Astrocyte of the spinal cord (primary cell): Measurements from ENCODE around the gene PLA2R1.

ENCODE experiments used
- DNase-seq: peaks from one replicate; pipeline ENCODE4 v3.0.0; 2011; ENCODE audit warnings: low read depth, low spot score
- H3K4me3 ChIP-seq: 2 replicates; pipeline ENCODE4 v1.5.1; 2011; ENCODE audit warnings: low read depth, mild to moderate bottlenecking, low read length, moderate library complexity
- in situ Hi-C: cut with HindIII; loops from 2 replicates; pipeline ENCODE4 v1.10.0; 2017; ENCODE audit warnings: low sequenced_read_pairs
- TF ChIP-seq, protein P1 (sequence below): IDR thresholded peaks from 2 replicates; pipeline ENCODE4 v1.5.1; 2012; ENCODE audit warnings: low read depth, mild to moderate bottlenecking, low read length, inconsistent platforms

The PLA2R1 gene

DNA sequence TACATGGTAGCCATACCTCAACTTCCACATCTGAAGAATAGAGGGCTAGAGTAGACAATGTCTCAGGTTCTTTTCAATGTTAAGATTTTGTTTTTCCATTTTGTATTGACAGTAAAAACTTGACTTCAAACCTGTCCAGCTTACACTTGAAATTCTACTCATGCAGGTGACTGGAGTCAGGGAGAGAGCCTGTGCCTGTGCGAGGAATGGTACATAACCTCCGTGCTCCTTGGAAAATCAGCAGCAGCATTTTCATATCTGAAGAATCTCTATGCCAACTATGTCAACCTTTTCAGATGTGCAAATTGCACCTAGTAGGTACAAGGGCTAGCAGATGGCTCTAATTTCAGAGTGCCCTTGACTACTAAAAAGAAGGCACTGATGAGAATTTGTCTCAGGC, 2.1 kb downstream of the PLA2R1 start:
- no peak overlapping the region for H3K4me3 ChIP-seq
- in situ Hi-C loops: no loop called here
- no peak for DNase-seq
- TF ChIP-seq, protein P1, sequence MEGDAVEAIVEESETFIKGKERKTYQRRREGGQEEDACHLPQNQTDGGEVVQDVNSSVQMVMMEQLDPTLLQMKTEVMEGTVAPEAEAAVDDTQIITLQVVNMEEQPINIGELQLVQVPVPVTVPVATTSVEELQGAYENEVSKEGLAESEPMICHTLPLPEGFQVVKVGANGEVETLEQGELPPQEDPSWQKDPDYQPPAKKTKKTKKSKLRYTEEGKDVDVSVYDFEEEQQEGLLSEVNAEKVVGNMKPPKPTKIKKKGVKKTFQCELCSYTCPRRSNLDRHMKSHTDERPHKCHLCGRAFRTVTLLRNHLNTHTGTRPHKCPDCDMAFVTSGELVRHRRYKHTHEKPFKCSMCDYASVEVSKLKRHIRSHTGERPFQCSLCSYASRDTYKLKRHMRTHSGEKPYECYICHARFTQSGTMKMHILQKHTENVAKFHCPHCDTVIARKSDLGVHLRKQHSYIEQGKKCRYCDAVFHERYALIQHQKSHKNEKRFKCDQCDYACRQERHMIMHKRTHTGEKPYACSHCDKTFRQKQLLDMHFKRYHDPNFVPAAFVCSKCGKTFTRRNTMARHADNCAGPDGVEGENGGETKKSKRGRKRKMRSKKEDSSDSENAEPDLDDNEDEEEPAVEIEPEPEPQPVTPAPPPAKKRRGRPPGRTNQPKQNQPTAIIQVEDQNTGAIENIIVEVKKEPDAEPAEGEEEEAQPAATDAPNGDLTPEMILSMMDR: no peak

DNA sequence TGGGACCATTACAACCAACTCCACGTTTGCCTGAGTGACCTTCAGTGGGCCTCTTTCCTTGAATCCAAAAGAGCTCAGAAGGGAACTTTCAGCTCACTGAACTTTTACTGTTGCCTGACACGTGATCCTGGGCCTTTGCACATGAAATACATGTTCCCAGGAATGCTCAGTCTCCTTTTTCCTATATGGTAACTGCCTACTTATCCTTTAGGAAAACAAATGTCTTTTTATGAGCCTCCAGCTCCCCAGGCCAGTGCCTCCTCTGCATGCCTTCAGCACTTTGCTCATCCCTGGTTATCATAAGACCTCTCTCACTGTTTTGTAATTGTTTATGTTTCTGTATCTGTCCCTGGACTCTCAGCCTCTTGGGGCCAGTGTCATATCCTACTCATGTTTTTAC, 5.1 kb downstream of the PLA2R1 start:
- TF ChIP-seq, protein P1: no peak
- H3K4me3 ChIP-seq: no peak overlapping the region
- in situ Hi-C loops: no loop called here
- no peak for DNase-seq

DNA sequence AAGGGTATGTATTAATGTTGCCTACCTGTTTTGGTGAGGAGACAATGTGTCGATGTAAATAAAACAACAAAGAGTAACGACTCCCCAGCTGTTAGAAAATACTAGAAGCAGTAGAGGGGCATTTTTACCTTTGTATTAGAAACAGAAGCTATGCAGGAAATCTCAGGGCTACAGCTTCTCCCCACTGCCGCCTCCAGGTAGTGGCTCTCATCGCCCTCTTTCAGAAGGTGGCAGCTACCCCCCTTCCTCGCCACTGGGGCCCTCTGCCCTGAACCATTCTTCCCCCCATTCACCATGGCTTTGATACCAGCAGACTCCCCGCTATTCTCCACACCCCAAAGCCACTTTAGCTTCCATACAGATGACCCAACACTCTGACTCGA, 6.7 kb downstream of the PLA2R1 start:
- in situ Hi-C loops: no loop called here
- no peak overlapping the region for H3K4me3 ChIP-seq
- DNase-seq: no peak
- TF ChIP-seq, protein P1: no peak

DNA sequence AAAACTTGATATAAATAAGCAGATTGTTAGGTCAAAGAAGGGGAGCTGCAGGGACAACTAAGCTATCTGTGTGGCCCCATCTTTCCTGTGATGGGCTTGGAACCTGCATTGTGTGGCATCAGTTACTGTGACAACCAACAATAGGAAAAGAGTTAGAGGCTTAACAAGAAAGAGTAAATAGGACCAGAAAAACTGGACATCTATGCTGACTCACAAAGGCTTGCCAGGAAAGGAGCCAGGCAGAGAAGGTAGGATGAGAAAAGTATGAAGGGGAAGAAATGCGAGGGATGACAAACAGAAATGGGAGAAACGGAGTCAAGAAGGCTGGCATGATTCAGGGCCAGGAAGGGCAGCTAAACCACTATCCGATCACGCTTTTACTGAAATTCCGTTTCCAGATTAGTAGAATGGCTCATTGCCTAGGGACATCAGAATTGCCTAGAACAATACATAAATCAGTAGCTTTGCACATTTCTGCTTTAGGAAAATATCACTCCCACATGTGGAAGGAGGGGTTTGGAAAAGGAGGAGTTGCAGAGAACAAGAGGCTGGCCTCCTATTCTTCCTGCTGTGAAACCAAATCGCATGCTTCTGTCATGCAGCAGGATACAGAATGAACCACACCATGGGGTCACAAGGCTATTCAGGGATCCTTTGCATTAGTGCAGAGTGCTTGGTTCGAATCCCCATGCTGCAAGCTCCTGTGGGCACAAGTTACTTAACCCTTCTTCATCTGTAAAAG, 7.3 kb downstream of the PLA2R1 start:
- H3K4me3 ChIP-seq: no peak overlapping the region
- TF ChIP-seq, protein P1: no peak
- in situ Hi-C loops: no loop called here
- peak; percentile 36 for DNase-seq

DNA sequence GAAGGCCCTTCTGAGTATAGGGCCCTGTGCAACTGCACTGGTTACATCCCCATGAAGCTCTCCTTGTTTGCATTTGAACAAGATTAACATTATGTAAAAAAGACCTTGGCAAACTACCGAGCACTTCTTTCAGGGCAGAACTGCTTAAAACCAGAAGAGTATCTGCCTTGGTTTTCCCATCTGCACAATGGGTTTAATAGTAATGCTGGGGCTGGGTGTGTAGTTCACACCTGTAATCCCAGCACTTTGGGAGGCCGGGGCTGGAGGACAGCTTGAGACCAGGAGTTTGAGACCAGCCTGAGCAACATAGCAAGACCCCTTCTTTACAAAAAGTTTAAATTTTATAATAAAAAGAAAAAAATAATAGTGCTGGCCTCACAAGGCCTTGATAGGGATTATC, 8.5 kb downstream of the PLA2R1 start:
- TF ChIP-seq, protein P1: no peak
- H3K4me3 ChIP-seq: no peak overlapping the region
- in situ Hi-C loops: no loop called here
- no peak for DNase-seq

DNA sequence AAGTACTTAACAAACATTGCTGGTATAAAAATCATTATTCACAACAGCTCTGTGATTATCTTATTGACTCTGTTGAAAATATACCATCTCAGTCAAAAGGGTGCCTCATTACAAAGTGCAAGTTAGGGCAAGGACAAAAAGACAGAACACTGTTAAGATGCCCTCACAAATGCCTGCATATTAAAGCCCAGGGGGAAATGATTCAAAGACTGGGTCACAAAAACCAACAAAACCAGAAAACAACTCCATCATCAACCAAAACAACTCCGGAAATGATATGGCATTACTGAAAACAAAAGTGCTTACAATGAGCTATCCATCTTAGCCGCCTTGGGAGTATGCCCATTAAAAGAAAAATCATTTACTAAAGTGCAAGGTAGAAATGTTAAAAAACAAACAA, 9.9 kb downstream of the PLA2R1 start:
- DNase-seq: no peak
- in situ Hi-C loops: no loop called here
- no peak overlapping the region for H3K4me3 ChIP-seq
- TF ChIP-seq, protein P1: no peak

DNA sequence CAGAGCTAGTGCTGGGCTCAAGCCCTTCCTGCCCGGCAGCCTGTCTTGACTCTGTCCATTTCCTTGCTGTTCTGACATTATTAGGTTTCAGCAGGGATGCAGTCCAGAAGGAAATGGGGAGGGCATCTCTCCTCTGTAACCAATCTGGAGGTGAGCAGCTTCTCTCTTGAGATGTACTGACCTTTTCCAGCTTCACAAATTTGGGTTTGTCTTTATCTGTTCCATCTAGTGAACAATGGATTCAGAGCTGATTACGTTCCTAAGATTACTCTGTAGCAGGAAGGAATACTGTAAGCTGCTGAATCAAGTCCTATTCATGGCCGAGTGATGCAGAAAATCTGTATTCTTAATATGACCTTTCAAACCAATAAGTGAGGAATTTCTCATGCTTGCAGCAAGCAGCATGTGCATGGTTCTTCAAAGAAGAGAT, 11.0 kb downstream of the PLA2R1 start:
- in situ Hi-C loops: no loop called here
- DNase-seq: no peak
- no peak overlapping the region for H3K4me3 ChIP-seq
- TF ChIP-seq, protein P1: no peak
